ENCODE measurements around the gene TEF.

TEF gene, protein sequence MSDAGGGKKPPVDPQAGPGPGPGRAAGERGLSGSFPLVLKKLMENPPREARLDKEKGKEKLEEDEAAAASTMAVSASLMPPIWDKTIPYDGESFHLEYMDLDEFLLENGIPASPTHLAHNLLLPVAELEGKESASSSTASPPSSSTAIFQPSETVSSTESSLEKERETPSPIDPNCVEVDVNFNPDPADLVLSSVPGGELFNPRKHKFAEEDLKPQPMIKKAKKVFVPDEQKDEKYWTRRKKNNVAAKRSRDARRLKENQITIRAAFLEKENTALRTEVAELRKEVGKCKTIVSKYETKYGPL

DNA sequence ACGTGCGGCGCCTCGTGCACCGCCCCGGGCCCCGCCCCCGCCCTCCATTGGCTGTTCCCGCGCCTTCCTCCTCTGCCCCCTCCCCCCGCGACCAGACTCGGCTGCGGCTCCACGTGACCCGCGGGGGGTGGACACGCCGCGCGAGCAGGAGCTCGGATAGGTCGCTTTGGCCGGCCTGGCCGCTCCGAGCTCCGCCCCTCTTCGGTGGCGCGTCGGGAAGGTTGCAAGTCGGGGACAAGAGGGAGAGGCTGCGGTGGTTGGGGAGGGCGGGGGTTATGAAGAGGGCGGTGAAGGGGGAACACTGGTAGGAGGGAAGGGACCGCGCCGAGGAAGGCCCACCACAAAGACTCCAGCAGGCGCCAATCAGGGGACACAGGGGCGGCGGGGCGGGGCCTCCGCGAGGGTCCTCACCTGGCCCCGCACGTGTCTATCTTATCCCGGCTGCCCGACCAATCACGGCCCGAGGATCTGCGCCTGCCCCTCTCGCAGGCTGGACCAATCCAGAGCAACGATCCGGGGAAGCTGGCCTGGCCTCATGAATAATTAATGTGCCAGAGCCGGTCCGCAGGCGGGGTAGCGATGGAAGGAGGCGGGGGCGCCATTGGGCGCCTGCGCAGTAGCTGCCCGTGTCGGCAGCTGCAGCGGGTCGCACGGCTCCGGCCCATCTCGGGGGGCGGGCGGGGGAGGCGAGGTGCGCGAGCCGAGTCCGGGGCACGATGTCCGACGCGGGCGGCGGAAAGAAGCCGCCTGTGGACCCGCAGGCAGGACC lies at the start of gene TEF:
TSS of gene TEF (plus strand) at position 614 of the 769 bp plus-strand sequence. CDS start at position 717, 103 bp downstream.
- intact Hi-C loops (cut with DNase I), result loop anchor here (1.0 to 5.0 kb wide), 2 partner anchors 14 to 429 kb away; partner anchors contain the start of gene RBX1
- DNase-seq, result peak; percentile 98 to 100 (median 99)

DNA sequence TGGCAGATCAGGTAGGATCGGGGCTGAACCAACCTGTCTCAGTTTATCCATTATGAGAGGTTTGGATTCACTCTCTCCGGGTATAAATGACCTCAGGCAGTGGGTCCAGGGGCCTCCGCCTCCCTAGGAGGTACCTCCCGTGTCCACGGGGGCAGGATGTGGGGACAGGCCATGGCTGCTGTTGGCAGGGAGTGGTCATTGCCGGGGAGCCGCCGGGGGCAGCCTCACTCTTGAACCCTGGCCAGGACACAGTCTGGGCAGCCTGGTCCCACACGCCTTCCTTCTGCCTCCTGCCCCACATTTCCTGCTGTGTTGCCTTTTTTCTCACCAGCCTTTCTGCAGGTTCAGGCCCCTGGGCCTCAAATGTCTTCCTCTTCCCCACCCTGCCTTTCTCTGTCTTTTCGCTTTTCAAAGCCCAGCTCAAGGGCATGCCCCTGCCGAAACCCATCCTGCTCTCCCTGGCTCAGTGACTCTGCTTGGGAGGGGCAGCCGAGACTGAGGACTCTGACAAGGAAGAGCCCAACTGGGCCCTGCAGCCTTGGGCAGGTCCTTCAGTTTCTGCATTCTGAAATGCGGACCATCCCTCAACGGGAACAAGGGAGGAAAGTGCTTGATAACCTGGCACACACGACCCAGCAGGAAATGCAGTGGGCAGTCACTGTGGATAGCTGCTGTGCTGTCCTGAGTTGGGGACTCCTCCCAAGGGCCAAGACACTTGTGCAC lies 49.4 kb upstream of the TEF start:
- DNase-seq, result no peak
- intact Hi-C loops (cut with DNase I), result no loop called here

DNA sequence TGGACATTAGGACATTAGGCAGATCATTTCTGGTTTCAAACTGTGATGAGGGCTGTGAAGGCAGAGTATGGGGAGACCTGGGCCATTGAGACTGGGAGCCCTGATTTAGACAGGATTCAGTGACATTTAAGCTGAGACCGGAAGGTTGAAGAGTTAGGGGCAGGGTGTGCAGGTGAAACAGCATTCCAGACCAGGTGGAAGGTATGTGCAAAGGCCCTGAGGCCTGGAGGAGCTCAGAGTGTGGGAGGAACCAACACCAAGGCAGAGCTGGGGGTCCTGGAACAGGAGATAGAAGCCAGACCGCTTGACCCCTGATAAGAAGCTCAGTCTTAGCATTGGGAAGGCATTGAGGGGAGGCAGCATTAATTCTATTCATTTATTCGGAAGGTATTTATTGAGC lies 47.9 kb upstream of the TEF start:
- no peak for DNase-seq
- intact Hi-C loops (cut with DNase I), result no loop called here

DNA sequence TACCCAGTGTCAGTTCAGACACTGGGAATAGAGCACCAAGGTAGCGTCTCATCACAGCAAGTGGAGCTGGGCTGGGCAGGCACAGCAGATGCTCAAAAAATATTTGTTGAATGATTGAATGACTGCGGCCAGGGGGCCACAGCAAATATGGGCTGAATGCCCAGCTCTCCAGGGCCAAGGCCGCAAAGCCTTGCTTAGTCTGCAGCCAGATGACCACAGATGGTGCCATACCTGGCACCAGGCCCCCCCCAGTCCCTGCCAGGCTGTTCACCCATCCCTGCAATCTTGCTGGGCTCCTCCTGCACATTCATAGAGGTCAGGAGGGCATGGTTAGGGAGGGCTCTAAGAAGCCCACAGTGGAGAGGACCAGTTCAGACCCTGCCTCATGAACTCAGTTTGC lies 47.5 kb upstream of the TEF start:
- no peak for DNase-seq
- intact Hi-C loops (cut with DNase I), result no loop called here

DNA sequence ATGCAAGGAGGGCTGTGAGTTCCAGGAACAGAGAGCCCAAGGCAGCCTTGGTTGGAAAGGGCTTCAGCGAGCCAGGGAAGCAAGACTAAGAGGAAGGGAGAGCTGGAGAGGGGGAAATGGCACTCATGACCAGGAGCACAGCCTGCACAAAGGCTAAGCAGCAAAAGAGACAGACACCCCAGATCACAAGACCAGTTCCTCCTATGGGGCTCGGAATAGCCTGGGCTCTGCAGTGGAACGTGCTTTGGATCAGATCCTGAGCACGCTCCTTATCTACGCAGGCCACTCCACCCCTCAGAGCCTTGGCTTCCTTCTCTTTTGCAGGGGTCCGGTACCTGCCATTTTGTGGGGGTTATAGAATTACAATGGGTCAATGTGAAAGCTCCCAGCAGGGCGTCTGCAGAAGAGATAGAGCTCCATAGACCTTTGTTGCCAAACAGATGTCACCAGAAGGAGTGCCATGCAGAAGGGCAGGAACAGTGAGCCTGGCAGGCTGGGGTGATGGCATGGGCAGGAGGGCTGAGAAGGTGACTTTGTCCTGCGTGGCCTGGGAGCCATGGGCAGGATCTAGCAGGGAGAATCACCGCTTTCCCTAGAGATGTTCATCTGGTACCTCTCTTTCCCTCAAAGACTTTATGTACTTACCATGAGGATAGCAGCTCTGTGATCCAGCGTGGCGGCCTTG lies 46.6 kb upstream of the TEF start:
- intact Hi-C loops (cut with DNase I), result no loop called here
- DNase-seq, result no peak

DNA sequence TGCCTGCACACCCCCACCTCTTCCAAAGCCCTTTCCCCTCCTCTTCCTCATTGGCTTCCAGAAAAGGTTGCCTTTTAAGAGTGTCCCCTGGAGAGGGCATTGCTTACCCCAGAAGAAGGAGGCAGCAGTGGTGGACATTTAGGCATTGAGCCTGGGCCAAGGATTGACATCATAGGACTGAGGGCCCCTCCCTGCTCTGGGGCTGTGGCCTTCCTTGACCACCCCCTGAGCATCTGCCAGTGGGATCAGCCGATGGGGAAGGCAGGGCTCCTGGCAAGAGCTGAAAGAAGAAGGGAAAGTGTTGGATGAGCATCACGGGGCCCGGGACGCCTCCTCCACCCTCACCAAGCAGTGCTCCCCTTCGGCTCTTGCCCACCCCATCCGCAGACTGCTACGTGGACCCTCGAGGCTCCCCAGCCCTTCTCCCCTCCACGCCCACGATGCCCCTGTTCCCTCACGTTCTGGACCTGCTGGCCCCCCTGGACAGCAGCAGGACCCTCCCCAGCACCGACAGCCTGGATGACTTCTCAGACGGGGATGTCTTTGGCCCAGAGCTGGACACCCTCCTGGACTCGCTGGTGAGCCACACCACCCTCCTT lies 43.0 kb upstream of the TEF start:
- no peak for DNase-seq
- intact Hi-C loops (cut with DNase I), result no loop called here

DNA sequence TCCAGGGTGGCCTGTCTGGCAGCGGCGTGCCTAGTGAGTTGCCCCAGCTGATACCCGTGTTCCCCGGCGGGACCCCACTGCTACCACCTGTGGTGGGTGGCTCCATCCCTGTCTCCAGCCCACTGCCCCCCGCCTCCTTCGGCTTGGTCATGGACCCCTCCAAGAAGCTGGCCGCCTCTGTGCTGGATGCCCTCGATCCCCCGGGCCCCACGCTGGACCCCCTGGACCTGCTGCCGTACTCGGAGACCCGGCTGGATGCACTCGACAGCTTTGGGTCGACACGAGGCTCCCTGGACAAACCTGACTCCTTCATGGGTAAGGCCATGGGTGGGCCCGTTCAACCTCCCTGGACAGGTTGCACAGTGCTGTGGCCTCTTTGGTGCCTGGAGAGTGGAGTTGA lies 41.9 kb upstream of the TEF start:
- no peak for DNase-seq
- intact Hi-C loops (cut with DNase I), result no loop called here

DNA sequence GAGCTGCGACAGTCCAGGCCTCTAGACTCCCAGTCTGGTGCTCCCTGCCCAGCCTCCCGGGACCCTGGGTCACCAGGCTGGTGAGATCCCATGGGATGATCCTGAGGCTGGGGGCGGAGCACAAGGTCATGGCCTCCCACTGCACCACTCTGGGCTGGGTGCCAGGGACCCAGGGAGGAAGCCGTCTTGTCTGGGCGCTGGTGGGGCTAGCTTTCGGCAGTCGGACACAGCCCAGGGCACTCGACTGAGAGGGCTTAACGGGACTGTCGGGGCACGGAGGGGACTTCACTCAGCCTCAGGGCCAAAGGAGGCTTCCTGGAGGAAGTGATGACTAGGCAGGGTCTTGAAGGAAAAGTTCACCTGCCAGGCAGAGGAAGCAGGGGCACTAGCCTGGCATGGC lies 41.4 kb upstream of the TEF start:
- DNase-seq, result no peak
- intact Hi-C loops (cut with DNase I), result no loop called here

DNA sequence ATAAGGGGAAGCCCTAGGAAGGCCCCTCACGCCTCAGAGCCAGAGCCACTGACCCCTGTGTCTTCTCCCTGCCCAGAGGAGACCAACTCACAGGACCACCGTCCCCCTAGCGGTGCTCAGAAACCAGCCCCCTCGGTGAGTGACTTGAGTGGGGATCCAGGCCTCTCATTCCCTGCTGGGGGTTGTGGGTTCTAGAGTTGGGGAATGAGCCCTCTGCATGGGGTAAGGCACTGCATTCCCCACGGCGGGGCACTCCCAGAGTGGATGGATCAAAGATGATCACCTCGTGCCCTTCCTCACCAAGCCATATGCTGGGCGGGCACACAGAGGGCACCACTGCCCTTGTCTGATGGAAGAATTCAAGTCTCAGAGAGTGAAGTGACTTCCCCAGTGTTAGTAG lies 40.7 kb upstream of the TEF start:
- DNase-seq, result no peak
- intact Hi-C loops (cut with DNase I), result no loop called here

DNA sequence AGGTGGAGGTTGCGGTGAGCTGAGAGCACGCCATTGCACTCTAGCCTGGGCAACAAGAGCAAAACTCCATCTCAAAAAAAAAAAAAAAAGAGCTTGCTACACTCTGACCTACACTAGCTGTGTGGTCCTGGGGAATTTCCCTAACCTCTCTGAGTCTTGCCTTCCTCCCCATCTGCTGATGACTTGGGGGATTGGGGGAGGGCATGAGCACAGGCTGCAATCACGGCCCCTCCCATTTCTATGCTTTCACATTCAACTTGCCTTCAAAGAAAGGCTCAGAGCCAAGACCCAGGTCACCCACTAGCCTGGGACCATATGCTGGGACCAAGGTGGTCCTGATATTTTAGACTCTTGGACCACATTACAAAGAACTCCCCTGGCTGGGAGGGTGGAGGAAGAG lies 39.8 kb upstream of the TEF start:
- no peak for DNase-seq
- intact Hi-C loops (cut with DNase I), result no loop called here

DNA sequence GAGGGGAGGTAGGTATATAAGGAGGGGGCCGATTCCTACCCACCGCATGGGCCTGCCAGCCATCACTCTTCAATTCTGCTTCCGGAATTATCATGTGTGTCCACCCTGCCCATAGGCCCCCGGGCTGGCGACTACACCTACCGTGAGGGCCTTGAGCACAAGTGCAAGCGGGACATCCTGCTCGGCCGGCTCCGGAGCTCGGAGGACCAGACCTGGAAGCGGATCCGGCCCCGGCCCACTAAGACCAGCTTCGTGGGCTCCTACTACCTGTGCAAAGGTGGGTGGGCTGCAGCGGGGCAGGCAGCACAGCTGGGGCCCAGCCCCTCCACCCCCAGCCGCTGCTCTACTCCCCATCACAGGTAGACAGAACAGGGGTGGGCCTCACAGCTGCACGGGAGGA lies 38.4 kb upstream of the TEF start:
- no peak for DNase-seq
- intact Hi-C loops (cut with DNase I), result no loop called here

DNA sequence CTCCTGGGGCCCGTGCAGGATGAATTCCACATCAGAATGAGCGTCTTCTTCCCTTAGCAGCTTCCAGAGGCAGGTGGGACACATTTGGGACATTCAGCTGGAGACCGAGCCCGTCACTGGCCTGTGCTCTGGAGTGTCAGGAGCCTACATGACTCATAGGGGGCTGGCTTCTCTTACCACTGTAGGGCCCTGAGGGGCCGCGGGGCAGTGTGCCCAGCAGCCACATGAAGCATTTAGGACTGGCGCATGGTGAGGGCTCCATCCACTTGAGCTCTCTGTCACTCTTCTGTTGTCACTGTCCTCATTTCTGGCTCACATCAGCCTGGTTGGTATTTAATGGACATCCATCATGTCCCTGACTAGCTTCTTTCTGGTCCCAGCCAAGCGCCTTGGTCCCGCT lies 38.0 kb upstream of the TEF start:
- intact Hi-C loops (cut with DNase I), result no loop called here
- DNase-seq, result no peak

DNA sequence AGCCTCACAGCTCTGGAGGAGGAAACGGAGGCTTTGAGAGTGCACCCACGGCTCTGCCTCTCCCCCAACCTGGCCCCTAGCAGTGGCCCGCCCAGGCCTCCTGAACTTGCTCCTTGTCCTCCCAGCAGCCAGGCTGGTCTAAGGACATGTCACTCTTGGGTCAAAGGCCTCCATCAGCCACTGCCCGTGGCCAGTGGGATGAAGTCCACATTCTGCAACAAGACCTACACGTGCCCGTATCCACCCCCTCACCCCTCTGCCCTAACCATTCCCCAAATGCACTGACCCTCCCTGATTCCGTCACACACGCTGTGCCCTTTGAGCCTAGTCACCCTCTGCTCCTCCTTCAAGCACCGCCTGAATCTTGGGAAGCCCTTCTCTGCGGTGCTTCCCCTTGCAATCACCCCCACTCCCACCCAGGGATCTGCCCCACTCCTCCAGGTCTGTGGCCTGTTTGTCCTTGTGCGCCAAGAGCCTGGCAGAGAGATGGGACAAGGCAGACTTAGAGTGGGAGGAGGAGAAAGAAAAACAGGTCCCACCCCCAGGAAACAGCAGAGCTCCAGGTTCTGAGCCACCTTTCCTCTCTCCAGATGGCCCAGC lies 37.5 kb upstream of the TEF start:
- no peak for DNase-seq
- intact Hi-C loops (cut with DNase I), result no loop called here

DNA sequence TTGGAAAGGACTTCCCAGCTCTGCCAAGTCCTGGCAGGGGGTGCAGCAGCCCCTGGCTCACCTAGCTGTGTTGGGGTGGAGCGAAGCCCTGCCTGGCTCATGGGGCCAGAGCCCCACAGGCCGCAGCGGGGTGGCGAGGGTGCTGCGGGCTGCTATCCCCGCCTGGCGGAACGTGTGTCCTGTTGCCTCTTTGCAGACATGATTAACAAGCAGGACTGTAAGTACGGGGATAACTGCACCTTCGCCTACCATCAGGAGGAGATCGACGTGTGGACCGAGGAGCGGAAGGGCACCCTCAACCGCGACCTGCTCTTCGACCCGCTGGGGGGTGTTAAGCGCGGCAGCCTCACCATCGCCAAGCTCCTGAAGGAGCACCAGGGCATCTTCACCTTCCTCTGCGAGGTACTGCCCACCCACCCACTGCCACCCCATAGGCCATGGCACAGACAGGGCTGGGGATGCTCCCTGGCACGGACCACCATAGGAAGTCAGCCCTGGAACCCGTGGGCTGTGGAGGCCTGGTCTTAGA lies 35.9 kb upstream of the TEF start:
- intact Hi-C loops (cut with DNase I), result no loop called here
- no peak for DNase-seq

DNA sequence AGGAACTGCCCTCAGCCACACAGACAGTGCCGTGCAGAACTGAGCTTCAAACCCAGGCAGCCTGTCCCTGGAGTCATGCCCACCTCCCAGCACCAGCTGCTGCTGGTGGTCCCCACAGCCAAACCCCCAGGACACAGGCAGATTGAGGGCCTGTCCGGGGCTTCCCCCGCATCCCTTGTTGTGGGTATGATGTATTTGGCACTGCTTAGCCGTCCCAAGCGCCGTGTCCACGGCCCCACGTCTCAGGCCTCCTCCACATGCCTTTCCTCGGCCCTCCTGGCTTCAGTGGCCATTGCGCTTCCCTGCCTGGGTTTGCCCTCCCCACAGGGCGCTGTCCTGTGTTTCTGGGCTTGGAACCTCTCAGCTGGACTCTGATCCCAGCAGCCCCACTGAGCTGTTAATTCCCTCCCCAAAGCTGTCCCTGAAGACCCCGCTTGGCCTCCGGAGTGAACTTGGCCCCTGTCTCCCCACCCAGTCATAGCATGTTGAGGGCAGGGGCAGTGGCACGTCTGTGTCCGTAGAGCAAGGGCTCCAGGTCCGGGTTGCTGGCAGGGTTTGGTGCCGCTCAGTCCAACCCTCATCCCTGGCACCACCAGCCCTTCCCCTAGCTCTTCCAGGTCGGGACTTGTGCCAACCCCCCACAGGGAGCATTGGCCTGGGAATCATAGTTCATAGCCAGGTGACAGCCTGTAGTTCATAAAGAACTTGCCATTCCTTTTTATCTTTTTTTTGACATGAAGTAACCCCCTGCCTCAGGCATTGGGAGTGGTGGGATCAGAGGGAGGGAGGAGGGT lies 34.5 kb upstream of the TEF start:
- intact Hi-C loops (cut with DNase I), result no loop called here
- no peak for DNase-seq

DNA sequence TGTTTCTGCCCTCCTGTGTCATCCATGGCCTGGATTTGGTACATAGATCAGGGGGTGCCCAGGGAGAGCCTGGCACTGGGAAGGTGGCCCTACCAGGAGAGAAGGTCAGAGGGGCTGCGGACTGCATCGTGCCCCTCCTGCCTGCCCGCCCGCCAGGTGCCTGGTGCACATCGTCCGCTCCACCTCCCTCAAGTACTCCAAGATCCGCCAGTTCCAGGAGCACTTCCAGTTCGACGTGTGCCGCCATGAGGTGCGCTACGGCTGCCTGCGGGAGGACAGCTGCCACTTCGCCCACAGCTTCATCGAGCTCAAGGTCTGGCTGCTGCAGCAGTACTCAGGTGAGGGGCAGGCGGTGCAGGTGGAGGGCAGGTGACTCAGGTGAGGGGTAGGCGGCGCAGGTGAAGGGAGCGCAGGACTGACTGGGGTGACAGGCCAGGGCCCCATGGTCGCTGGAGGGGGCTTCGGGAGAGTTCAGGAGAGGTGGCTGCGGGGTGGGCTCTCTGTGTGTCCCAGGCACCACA lies 32.7 kb upstream of the TEF start:
- no peak for DNase-seq
- intact Hi-C loops (cut with DNase I), result no loop called here

DNA sequence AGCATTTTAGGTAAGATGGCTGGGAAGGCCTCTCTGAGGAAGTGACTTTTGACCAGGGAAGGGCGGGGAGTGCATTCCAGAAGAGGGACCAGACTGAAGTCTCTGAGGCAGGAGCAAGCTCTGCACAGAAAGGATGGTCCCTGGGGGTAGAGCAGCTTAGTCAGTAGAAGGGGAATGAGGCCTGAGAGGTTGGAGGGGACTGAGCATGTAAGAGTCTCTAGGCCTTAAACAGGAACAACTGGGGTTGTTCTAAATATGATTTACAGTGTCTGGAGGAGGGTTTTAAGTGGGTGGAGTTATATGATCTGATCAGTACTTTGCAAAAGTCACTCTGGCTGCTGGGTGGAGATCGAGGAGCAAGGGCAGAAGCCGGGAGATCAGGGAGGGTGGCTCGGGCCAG lies 31.7 kb upstream of the TEF start:
- intact Hi-C loops (cut with DNase I), result no loop called here
- no peak for DNase-seq

DNA sequence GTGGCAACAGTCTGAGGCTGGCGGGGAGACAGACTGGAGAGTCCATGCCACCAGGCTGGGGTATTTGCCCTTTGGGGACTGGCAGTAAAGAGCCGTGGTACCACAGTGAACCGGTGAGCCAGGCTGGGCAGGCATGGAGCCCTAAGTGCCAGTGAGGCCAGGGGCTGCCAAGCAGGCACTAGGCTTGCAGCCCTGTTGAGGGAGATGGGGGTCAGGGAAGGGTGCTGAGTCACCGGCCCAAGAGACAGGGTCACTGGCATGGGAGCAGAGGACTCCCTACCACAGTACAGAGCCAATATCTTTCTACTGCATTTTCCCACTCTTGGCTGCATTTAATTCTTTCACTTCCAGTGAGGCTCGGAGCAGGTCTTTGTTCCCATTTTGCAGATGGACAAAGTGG lies 30.7 kb upstream of the TEF start:
- intact Hi-C loops (cut with DNase I), result no loop called here
- DNase-seq, result no peak

DNA sequence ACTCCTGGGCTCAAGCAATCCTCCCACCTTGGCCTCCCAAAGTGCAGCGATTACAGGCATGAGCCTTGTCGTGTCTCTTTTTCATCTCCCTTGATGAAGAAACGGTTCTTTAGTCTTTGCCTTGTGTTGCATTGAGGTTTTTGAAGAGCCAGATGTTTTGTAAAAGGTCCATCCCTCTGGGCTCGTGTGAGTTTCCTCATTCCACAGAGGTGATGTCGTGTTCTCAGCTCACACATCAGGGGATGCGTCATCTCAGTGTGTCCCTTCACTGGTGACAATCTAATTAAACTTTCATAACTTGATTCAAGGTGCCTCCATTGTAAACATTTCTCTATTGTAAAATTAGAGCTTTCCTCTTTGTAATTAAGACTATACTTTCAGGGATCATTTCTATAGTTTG lies 29.7 kb upstream of the TEF start:
- DNase-seq, result no peak
- intact Hi-C loops (cut with DNase I), result no loop called here

All from posterior cingulate gyrus (tissue), 11 donors.